C4-2B (cell line): ENCODE measurements around the gene ZNF865.
A peak's percentile ranks its signal among the peaks of the same experiment; 100 is the strongest.

Experiments used
- H3K27ac ChIP-seq: fragments of 450-650 bp; 2 replicates; pipeline ENCODE4 v1.5.1; 2017
- CTCF ChIP-seq: fragments of 450-650 bp; conservative IDR thresholded peaks from 2 replicates; pipeline ENCODE4 v1.5.1; 2017; ENCODE audit warnings: mild to moderate bottlenecking
- ZFX ChIP-seq: fragments of 450-650 bp; IDR thresholded peaks from 2 replicates; pipeline ENCODE4 v1.6.1; 2017

ZNF865 gene

DNA sequence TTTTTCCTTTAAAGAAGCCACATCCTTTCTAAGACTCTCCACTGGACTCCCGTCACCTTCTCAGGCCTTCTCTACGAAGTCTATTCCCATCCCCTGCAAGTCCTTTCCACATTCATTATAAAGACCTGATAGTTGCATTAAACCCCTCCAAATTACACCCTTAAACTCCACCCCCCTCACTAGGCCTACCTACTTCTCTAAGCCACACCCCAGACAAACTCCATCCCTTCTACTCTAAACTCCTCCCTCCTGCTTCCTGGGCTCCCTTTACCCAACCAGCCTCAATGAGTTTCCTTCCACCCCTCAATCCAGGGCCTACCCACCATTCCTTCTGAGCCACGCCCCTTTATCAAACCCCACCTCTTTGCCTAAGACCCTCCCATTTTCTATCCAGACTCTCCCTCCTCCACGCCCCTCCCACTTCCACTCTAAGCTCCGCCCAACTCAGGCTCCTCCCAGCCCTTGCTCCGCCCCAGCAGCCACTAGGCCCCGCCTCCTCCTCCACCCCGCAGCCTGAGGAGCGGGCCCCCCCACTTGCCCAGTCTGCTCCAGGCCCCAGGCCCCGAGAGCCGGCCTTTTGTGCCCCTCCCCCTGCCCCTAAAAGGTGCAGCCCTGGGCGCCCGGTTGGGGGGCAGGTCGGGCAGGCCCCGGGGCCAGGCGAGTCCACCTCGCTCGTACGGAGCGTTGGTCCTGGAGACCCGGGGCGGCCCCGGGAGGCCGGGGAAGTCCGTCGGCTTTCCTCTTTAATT is 6.6 kb upstream of the ZNF865 start:
- H3K27ac ChIP-seq = peak overlapping the region; percentile 91
- TF ChIP-seq ZFX (peak; percentile 23; the same call in 1 of the 2 replicates), CTCF (no peak)

- peak within 1 kb of the TSS; percentile 91 for H3K27ac ChIP-seq
- TF ChIP-seq CTCF = no peak
- no peak; the same call in 1 of the 2 replicates for TF ChIP-seq ZFX
Measured at GRCh38 chr19:55599468-55599841, 6.0 kb upstream of the ZNF865 start, which contains the start of gene FIZ1. Gene FIZ1 (minus strand): TSS chr19:55599517. CDS start chr19:55597865, 1,652 bp downstream.

DNA sequence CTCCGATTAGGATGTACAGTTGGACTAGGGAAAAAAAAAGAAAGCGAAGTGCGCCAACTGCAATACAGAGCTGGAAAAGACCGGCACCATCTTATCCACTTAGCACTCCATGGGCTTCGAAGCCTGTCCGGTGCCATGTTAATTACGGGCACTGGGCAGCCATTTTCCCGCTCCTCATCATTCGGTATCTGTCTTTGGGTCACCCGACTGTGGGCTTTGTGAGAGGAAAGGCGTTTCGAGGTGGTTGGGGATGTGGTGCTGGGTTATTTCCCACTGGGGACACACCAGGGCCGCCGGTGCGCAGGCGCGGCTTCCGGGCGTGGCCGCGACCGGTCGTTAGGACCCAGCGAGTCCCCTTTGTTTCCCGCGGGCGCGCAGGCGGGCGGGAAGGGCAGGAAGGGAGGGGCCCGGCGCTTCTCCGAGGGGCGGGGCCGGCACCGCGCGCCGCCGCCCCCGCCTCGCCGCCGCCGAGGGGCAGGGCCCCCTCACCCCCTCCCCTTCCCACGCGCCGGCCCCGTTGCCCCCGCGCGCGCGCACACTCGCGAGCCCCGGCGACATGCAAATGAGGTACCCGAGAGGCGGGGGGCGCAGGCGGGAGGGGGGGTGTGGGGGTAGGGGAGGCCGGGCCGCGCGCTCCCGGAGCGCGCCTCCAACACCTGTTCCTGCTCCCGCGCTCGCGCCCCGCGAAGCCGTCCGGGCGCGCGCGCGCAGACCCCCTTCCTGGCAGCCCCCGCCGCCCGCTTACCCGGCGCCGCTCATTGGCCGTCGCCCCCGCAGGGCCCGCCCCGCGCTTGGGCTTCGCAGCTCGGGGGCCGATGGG is 5.4 kb upstream of the ZNF865 start, which contains the start of gene ZNF524:
ZNF524 (plus strand) TSS at position 447 of the 820 bp plus-strand sequence. CDS start 1,825 bp downstream, outside the sequence.
- H3K27ac ChIP-seq = peak within 1 kb of the TSS; percentile 91
- TF ChIP-seq ZFX (no peak), CTCF (no peak)

DNA sequence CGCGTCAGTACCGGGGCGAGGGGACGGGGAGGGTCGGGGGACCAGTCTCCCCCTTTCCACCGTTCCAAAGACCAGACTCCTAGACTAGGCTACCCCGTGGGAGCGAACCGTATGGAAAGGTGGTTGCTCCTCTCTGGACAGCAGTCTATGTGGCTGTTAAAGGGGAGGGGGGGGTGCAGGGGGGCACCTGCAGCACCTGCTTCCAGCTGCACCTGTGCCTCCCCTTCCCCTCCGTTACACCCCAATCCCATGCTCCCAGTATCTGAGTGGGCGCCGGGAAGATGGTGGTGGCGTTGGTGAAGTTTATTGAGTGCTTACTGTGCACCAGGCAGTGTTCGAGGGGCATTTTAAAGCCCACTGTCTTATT is 4.8 kb upstream of the ZNF865 start:
- TF ChIP-seq CTCF = no peak
- no peak for TF ChIP-seq ZFX
- H3K27ac ChIP-seq = peak overlapping the region; percentile 91

DNA sequence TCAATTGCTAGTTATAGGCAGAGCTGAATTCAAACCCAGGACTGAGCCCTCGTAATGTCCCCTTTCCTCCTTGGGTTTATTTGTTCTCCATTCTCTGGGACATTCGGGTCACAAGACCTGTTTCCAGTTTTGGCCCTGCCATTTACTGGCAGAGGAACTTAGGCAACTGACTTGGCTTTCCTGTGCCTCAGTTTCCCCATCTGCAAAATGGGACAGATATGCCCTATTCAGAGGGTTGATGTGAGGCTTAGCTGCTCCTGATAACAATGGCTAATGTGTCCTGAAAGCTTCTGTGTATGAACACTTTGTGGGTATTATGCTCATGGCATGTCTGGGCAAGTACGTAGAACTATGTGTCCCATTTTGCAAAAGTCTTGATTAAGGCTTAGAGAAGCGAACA is 4.4 kb upstream of the ZNF865 start:
- H3K27ac ChIP-seq = peak overlapping the region; percentile 91

GRCh38 chr19:55602104-55603001 is 3.1 kb upstream of the ZNF865 start:
- no peak overlapping the region for H3K27ac ChIP-seq

More for the DNA sequence above, 4.4 kb upstream of the ZNF865 start:
- TF ChIP-seq CTCF (no peak), ZFX (no peak)

More at GRCh38 chr19:55602104-55603001, 3.1 kb upstream of the ZNF865 start:
- TF ChIP-seq ZFX (no peak), CTCF (no peak)
